NT2/D1 (cell line): ENCODE measurements around the gene DHX29.

ENCODE experiments used
- SUZ12 ChIP-seq: IDR thresholded peaks from 2 replicates; pipeline ENCODE4 v1.6.1; 2011; ENCODE audit not compliant: insufficient read length, insufficient read depth; ENCODE audit errors: extremely low read depth
- ZNF274 ChIP-seq: IDR thresholded peaks from 2 replicates; pipeline ENCODE4 v1.6.1; 2011; ENCODE audit warnings: mild to moderate bottlenecking, low read depth, low read length

GRCh38 chr5:55356896-55357295 lies 49.4 kb upstream of the DHX29 start:
- TF ChIP-seq ZNF274 (no peak), SUZ12 (no peak)
